NCI-H2029 treated with DMSO at 0.1 percent for 48 hours (cell line): ENCODE measurements around the gene NR0B1.

Source experiments
- DNase-seq: peaks from one replicate; lab custom pipeline; 2025; lab: John Stamatoyannopoulos, UW

The NR0B1 gene

GRCh38 chrX:30309139-30309571 lies at the start of gene NR0B1:
Gene NR0B1 (minus strand): TSS chrX:30309390. CDS start chrX:30309363, 27 bp downstream.
- no peak for DNase-seq

DNA sequence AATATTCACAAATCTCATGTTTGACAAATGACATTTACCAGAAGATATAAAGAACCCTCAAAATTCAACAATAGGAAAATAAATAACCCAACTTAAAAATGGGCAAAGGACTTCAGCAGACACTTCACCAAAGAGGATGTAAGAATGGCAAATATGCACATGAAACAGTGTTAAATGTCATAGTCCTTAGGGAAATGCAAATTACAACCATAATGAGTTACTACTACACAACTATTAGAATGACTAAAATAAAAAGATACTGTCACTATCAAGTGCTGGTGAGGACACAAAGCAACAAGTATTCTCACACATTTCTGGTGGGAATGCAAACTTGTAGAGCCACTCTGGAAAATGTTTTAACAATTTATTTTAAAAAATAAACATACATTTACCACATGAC lies 40.8 kb upstream of the NR0B1 start:
- DNase-seq: no peak

DNA sequence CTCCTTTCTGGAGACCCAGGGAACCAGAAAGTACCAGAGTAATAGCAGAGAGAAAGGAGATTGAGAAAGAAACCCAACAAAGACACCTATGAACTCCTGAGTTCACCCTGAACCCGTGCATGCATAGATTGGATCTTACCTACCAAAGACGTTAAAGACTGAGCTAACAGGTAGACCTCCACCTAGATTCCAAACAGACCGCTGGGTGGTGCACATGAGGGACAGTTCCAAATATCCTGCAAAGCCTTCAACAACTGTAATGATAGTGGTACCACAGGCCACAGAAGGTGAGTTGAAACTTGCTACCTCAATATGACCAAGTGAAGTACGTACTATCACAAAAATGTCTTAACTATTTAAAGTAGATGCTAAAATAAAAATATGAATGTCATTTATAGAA lies 34.0 kb upstream of the NR0B1 start:
- no peak for DNase-seq

GRCh38 chrX:30340753-30341152 lies 31.6 kb upstream of the NR0B1 start:
- DNase-seq: no peak

GRCh38 chrX:30327762-30328161 lies 18.6 kb upstream of the NR0B1 start:
- no peak for DNase-seq

DNA sequence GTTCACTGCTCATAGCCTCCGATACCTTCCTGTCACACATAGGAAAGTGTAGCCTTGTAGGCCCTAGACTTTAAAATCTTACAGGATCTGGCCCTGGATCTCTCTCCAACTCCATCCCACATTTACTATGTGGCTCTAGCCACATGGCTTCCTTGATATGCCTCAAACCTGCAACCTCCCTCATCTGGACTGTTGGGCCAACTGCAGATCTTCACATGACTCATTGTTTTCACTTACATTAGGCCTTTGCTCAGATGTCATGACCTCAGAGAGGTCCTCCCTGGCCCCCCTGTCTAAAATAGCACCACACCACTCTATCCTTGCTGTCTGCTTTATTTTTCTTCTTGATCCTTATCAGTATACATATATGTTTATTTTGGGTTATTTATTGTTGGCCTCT lies 8.1 kb upstream of the NR0B1 start:
- DNase-seq: no peak

DNA sequence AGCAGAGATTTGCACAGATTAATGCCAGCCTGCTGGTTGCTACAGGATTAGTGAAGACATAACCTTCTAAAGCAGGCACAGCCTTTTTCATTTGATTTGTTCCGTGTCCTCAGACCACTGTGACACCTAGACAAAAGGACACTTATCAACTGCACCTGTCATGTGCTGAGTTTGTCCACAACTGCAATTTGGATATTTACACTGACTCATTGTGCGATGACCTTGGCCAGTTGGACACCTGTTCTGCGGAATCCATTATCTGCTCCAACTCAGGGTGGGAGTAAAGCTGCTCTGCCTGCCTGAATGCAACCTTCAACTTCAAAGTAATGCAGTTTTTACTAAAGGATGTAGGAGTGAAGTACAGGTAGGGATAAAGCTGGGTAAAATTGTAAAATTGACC lies 4.1 kb upstream of the NR0B1 start:
- peak; percentile 22 for DNase-seq

GRCh38 chrX:30312858-30313257 lies 3.7 kb upstream of the NR0B1 start:
- no peak for DNase-seq

- DNase-seq: no peak
Observed at GRCh38 chrX:30310429-30311206, 1.4 kb upstream of the NR0B1 start.

DNA sequence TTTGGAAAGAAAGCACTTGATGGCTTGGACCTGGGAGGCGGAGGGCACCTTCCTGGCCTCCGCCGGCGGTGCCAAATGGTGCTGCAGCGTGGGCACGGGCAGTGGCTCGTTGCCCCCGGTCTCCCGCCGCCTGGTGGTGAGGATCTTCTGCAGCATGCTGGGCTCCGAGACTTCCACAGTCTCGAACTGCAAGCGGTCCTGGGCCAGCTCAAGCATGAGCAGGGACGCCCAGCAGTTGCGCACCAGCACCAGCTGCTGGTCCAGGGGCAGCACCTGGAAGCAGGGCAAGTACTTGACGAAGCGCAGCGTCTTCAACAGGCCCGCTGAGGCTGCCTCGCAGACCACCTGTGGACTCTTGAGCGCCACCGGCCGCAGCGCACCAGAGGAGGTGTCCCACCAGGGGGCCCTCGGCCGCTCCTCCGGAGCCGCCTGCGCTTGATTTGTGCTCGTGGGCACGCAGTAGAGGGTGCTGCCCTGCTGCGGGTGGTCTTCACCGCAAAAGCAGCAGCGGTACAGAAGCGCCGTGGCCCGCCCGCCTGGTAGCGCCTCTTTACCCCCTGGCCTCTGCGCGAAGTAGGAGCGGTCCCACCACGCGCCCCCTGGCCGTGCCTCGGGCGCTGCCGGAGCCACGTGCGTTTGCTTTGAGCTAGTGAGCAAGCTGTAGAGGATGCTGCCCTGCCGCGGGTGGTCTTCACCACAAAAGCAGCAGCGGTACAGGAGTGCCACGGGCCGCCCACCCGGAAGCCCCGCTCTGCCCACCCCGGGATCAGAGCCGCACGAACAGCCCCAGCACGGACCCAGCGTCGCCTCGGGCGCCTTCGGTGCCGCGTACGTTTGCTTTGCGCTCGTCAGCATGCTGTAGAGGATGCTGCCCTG lies 689 bp downstream of the NR0B1 start:
- no peak for DNase-seq

- DNase-seq: no peak
Observed at GRCh38 chrX:30307466-30307865, 1.7 kb downstream of the NR0B1 start.

GRCh38 chrX:30304866-30305265 lies 4.3 kb downstream of the NR0B1 start:
- no peak for DNase-seq

GRCh38 chrX:30302956-30303355 lies 6.2 kb downstream of the NR0B1 start:
- no peak for DNase-seq

DNA sequence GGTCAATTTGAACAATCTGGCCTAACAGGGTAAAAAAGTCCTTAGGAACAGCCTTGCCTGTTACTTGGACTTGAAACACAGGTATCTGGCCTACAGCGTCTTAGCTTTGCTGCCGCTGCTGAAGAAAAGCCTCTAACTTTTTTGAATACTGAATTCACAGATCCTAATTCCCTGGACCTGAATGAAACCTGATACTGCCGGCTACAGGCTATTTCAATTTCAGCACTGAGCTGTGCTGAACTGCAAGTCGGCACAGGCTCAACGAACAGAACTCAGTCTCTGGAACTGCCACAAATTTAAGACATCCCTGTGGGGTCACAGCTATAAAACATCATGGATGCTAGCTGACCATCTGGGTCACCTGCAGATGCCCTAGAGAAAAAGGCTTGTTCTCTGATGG lies 7.2 kb downstream of the NR0B1 start:
- no peak for DNase-seq

DNA sequence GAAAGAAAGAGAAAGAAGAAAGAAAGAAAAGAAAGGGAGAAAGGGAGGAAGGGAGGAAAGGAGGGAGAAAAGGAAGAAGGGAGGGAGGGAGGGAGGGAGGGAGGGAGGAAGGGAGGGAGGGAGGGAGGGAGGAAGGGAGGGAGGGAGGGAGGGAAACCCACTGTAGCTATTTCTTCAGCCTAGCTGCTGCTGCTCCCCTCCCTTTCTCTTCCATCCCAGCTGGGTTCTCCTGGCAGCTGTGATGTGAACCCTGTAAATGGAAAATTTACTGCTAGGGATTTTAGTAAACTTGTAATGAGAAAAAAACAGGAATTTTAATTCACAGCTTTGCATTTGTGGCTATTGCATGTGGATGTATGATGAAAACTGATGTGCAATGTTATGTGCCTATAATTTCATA lies 8.0 kb downstream of the NR0B1 start:
- no peak for DNase-seq

DNA sequence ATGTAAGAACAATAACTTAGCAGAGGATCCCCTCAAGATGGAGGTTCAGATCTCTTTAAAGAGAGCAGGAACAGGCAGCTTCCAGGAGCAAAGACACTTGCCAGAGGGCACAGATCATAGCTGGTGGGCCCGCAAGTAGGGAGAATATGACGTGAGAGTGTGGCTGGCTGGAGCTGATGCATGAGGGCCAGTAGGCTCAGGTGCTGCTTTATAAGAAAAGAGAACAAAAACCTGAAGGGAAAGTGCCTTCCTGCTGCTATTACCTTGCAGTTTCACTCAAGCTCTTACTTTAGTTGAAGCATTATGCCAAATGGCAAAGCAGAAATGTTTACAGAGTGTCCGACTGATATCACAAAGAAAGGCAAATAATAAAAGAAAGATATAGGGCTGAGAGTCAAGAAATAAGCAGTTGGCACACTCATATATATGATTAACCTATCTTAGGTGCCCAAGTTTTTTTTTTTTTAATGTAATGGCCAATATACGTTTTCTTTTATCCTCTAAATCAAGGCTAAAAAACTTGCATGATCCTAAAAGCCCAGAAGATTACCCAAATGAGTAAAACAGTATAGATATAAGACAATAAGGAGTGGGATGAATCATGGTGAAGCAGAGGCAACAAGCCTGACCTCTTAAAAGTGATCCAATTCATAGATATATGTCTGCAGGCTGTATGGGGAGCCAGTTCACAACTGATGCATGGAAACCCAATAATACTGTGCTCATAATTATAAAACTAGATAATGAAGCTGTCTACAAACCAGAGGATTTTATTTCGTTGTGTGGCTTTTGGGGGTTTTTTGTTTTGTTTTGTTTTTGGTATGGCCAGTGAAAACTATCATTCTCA lies 12.6 kb downstream of the NR0B1 start:
- no peak for DNase-seq

DNA sequence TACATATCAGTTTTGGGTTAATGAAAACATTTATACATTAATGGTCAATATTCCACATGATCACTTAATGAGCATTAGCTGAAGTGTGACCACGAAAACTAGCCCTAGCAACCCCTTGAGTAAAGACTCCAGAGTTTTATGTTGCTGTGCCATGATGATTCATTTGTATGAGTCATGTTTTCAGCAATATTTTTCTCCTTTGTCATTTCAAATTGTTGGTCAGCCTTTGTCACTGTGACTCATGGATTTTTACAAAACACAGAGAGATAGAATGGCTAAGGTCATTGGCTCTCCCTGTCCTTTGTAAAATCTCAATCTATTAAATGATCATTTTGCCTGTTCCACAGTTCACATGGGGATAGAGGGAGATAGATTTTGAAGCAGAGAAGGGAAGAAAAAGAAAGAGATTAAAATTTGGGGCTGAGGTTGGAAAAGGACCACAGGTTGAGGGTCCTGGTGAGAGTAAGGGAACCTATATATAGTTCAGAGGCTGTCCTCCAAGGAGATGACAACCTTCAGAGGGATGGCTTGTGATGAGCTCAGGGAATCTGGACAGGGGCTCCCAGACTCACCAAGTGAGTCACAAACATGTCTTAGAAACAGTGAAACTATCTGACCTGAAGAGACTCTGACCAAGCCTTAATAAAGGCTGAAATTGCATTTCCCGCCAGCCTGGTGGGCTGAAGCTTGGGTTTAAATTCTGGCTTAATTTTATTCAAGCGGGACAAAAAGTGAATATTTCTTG lies 25.6 kb downstream of the NR0B1 start:
- no peak for DNase-seq

GRCh38 chrX:30282527-30282926 lies 26.7 kb downstream of the NR0B1 start:
- no peak for DNase-seq

GRCh38 chrX:30280428-30280827 lies 28.8 kb downstream of the NR0B1 start:
- DNase-seq: no peak

DNA sequence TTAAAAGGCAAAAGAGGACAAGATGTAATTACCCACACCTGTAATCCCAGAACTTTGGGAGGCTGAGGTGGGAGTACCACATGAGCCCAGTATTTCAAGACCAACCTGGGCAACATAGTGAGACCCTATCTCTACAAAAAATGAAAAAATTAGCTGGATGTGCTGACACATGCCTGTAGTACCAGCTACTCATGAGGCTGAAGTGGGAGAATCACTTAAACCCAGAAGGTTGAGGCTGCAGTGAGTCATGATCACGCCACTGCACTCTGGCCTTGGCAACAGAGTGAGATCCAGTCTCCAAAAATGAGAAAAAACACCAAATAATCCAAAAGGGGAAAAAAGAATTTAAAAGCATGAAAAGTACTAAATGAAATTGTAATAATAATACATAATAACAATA lies 30.8 kb downstream of the NR0B1 start:
- no peak for DNase-seq

DNA sequence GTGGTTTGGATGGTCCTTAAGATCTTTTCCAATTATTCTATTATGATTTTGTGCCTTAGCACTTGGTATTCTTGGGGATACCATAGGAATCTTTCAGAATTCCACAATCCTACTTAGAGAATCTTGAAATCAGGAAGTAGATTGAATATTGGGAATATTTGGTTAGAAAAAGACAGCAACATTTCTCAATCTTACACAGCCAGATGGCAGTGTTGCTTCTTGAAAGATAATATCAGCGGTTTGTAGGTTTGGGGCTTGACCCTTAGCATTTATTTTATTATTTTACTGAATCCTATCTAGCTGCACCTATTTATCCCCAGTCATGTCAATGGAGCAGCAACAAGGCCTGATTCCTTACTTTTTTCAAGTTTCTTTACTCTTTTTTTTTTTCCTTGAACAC lies 33.7 kb downstream of the NR0B1 start:
- no peak for DNase-seq

- DNase-seq: no peak
Observed at GRCh38 chrX:30270639-30271038, 38.6 kb downstream of the NR0B1 start.
